DOHH2 (cell line): Measurements from ENCODE around the gene PROX2.

Source experiments
- H3F3A ChIP-seq: fragments of 200-600 bp; sonication (generic), shearing (Covaris generic); 2 replicates; pipeline ENCODE4 v1.6.0; 2016; ENCODE audit warnings: antibody characterized with exemption, mild to moderate bottlenecking; ENCODE audit not compliant: control insufficient read depth, insufficient read depth
- H3K27ac ChIP-seq: fragments of 200-600 bp; sonication (generic); 2 replicates; pipeline ENCODE4 v1.5.1; 2014; ENCODE audit warnings: low read depth, mild to moderate bottlenecking, low read length, moderate library complexity
- H3K27me3 ChIP-seq: fragments of 200-600 bp; sonication (generic); 2 replicates; pipeline ENCODE4 v1.6.1; 2014; ENCODE audit warnings: mild to moderate bottlenecking, low read length, mixed read lengths; ENCODE audit not compliant: control insufficient read depth
- H3K36me3 ChIP-seq: fragments of 200-600 bp; sonication (generic); 2 replicates; pipeline ENCODE4 v1.6.1; 2014; ENCODE audit warnings: mild to moderate bottlenecking, low read length, moderate library complexity, mixed read lengths; ENCODE audit not compliant: control insufficient read depth
- H3K4me1 ChIP-seq: fragments of 200-600 bp; sonication (generic); 2 replicates; pipeline ENCODE4 v1.6.1; 2014; ENCODE audit warnings: mild to moderate bottlenecking, low read length, mixed read lengths; ENCODE audit not compliant: control insufficient read depth
- H3K4me2 ChIP-seq: fragments of 200-600 bp; sonication (generic); 2 replicates; pipeline ENCODE4 v1.6.0; 2014; ENCODE audit warnings: mild to moderate bottlenecking, low read length, moderate library complexity
- H3K4me3 ChIP-seq: fragments of 200-600 bp; sonication (generic); 2 replicates; pipeline ENCODE4 v1.5.1; 2014; ENCODE audit warnings: mild to moderate bottlenecking, low read length, mixed read lengths
- H3K79me2 ChIP-seq: fragments of 200-600 bp; sonication (generic); 2 replicates; pipeline ENCODE4 v1.6.1; 2014; ENCODE audit warnings: mild to moderate bottlenecking, low read length, mixed read lengths; ENCODE audit not compliant: control insufficient read depth
- H3K9me2 ChIP-seq: fragments of 200-600 bp; sonication (generic); replicated peaks from 2 replicates; pipeline ENCODE4 v1.6.1; 2014; ENCODE audit warnings: mild to moderate bottlenecking, low read length, mixed read lengths; ENCODE audit not compliant: control insufficient read depth
- H3K9me3 ChIP-seq: fragments of 200-600 bp; sonication (generic); 2 replicates; pipeline ENCODE4 v1.6.1; 2014; ENCODE audit warnings: antibody characterized with exemption, low read length, mixed read lengths; ENCODE audit not compliant: control insufficient read depth, insufficient read depth
- H4K20me1 ChIP-seq: fragments of 200-600 bp; sonication (generic); 2 replicates; pipeline ENCODE4 v1.6.0; 2014; ENCODE audit warnings: low read depth, mild to moderate bottlenecking, antibody characterized with exemption, low read length, moderate library complexity; ENCODE audit not compliant: control insufficient read depth, insufficient read depth
- CTCF ChIP-seq: fragments of 200-600 bp; sonication (generic); IDR thresholded peaks from one replicate; pipeline ENCODE4 v1.5.1; 2014; ENCODE audit warnings: antibody characterized with exemption, mild to moderate bottlenecking, low read depth, low read length; ENCODE audit not compliant: poor library complexity, severe bottlenecking
- EZH2phosphoT487 ChIP-seq: fragments of 200-600 bp; sonication (generic); IDR thresholded peaks from 2 replicates; pipeline ENCODE4 v1.6.1; 2017; ENCODE audit warnings: borderline replicate concordance, mild to moderate bottlenecking, antibody characterized with exemption, low read length, moderate library complexity, mixed read lengths

PROX2 gene

DNA sequence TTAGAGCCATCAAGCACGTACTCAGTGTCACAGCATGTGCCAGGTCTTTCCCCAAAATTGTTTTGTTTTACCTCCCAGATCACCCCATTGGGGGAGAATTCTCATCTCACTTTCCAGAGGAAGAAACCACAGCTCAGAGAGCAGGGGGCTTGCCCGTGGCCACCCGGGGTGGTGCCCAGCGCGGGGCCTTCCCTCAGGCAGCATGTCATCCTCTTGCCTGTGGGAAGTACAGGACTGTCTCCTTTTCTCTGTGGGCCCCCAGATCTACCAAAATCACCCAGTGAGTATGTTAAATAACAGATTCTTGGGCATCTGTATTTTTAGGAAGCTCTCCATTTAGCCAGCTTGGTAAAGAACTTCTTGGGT lies 41.2 kb upstream of the PROX2 start:
- no peaks in the 10 kb centered on the region for H3K79me2 ChIP-seq
- no peaks in the 10 kb centered on the region for H3K9me3 ChIP-seq
- no peak overlapping the region for H3K27ac ChIP-seq
- TF ChIP-seq EZH2phosphoT487: no peak
- H3K9me2 ChIP-seq: no peaks in the 10 kb centered on the region
- no peaks in the 10 kb centered on the region for H3K36me3 ChIP-seq
- no peaks in the 10 kb centered on the region for H4K20me1 ChIP-seq
- no peaks in the 10 kb centered on the region for H3K4me1 ChIP-seq
- no peak overlapping the region for H3K4me3 ChIP-seq
- H3K27me3 ChIP-seq: no peaks in the 10 kb centered on the region
- no peaks in the 10 kb centered on the region for H3F3A ChIP-seq
- H3K4me2 ChIP-seq: no peak overlapping the region

DNA sequence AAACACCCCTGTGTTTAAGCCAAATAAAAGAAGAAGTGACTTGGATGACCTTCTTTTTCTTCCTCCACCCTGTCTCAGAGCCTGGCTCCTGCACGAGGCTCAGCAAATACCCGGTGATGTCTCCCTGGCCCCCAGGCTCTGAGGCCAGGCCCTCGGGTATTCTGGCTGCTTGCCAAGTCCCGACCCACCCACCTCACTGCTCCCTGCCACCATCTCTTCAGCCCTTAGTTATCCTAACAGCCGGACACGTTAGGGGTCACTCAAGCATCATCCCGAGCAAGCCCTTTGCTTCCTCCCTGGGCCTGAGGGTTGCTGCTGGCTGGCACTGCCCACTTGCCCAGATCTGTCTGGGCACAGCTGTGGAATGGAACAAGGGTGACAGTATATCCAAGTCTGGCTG lies 39.9 kb upstream of the PROX2 start:
- no peak overlapping the region for H3K27ac ChIP-seq
- H3K9me2 ChIP-seq: no peaks in the 10 kb centered on the region
- H3K79me2 ChIP-seq: no peaks in the 10 kb centered on the region
- H3K4me3 ChIP-seq: no peak overlapping the region
- no peaks in the 10 kb centered on the region for H4K20me1 ChIP-seq
- no peaks in the 10 kb centered on the region for H3K9me3 ChIP-seq
- no peaks in the 10 kb centered on the region for H3K36me3 ChIP-seq
- H3K4me1 ChIP-seq: no peaks in the 10 kb centered on the region
- no peak for TF ChIP-seq CTCF
- TF ChIP-seq EZH2phosphoT487: no peak
- H3K27me3 ChIP-seq: no peaks in the 10 kb centered on the region
- H3K4me2 ChIP-seq: no peak overlapping the region
- H3F3A ChIP-seq: no peaks in the 10 kb centered on the region

- H3F3A ChIP-seq: no peaks in the 10 kb centered on the region
- H3K9me3 ChIP-seq: no peaks in the 10 kb centered on the region
- no peaks in the 10 kb centered on the region for H3K36me3 ChIP-seq
- H3K27me3 ChIP-seq: no peaks in the 10 kb centered on the region
- no peaks in the 10 kb centered on the region for H3K9me2 ChIP-seq
- no peak overlapping the region for H3K4me3 ChIP-seq
- peaks cover 3% of the 10 kb centered on the region; the same call in 1 of the 2 replicates for H3K4me1 ChIP-seq
- no peak overlapping the region for H3K4me2 ChIP-seq
- TF ChIP-seq CTCF: no peak
- no peak for TF ChIP-seq EZH2phosphoT487
- H4K20me1 ChIP-seq: no peaks in the 10 kb centered on the region
- H3K79me2 ChIP-seq: no peaks in the 10 kb centered on the region
- H3K27ac ChIP-seq: no peak overlapping the region
These were observed 39.5 kb upstream of the PROX2 start for GRCh38 chr14:74915426-74915825.

DNA sequence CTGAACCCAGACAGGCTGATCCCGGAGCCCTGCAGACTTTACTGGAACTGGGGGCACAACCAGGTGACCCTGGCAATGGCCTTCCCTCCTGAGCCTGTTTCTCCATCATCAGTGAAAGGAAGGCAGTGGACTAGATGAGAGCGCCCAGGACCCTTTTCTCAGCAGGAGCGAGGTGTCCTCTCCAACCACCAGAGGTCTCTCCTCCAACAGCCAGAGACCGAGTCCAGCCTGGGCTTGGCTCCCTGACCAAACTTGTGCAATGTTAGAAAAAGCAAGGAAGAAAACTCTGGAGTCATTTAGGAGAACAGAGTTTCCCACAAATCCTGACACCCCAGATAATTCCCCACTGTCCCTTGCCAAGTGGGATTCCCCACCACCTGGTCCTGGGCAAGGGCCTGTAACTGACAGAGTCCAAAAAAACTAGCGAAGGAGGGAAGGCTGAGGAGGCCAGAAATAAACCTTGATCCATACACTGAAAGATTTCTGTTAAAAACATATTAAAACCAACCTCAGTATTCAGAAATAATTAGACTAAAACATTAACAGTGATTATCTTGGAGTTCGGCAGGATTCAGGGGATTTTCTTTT lies 38.1 kb upstream of the PROX2 start:
- Histone ChIP-seq H3K9me3 (no peaks in the 10 kb centered on the region), H3K79me2 (no peaks in the 10 kb centered on the region), H3K4me3 (no peak overlapping the region), H3K4me2 (no peak overlapping the region), H3K9me2 (no peaks in the 10 kb centered on the region), H4K20me1 (no peaks in the 10 kb centered on the region), H3K27ac (no peak overlapping the region), H3F3A (no peaks in the 10 kb centered on the region), H3K4me1 (peaks cover 4% of the 10 kb centered on the region; the same call in 1 of the 2 replicates), H3K36me3 (no peaks in the 10 kb centered on the region), H3K27me3 (no peaks in the 10 kb centered on the region)
- TF ChIP-seq EZH2phosphoT487 (no peak), CTCF (peak; percentile 72)
